ENCODE measurements around the gene GAMT.

The GAMT gene

DNA sequence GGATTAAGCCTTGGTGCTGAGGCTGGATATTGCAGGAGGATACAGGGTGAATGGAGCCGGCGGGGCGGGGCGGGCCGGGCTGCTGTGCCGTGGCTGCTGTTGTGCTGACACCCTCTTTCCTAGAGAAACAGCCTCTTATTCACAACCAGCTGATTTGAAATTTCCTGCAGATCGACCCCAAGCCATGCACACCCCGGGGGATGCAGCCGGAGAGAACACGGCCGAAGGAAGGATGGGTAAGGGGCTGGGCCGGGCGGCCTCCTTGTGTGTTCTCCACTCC is 17.1 kb upstream of the GAMT start:
- no peak overlapping the region for H3K4me3 ChIP-seq (ENCODE audit: low read depth, low read length)
- H3K27me3 ChIP-seq (ENCODE audit: insufficient read depth, low read length) = no peaks in the 10 kb centered on the region
- no peak overlapping the region for H3K14ac ChIP-seq (ENCODE audit: low read length)
- H2BK120ac ChIP-seq (ENCODE audit: insufficient read depth, low read length, poor library complexity) = no peak overlapping the region
- no peak overlapping the region for H3K4me2 ChIP-seq (ENCODE audit: low read length)
- no peak overlapping the region for H2AK5ac ChIP-seq (ENCODE audit: low read length)
- peaks cover 70 to 72% of the 10 kb centered on the region in 2 experiments for H3K36me3 ChIP-seq (ENCODE audit: control insufficient read depth in 1 of 2, insufficient read depth in 2 of 2, low read length in 2 of 2)
- no peak overlapping the region for H3K27ac ChIP-seq (ENCODE audit: low read depth, low read length)
- no peak overlapping the region for H2BK5ac ChIP-seq (ENCODE audit: low read depth, low read length, poor library complexity)
- peaks cover 15 to 18% of the 10 kb centered on the region in 2 experiments for H3K4me1 ChIP-seq (ENCODE audit: control insufficient read depth in 1 of 2, insufficient read depth in 2 of 2, low read length in 2 of 2)
- no peak overlapping the region for H2AFZ ChIP-seq (ENCODE audit: insufficient read depth, low read length, poor library complexity)
- no peaks in the 10 kb centered on the region for H3K79me1 ChIP-seq (ENCODE audit: low read length)
- no peak overlapping the region for H3K23ac ChIP-seq (ENCODE audit: low read length)
- H3K9me3 ChIP-seq (ENCODE audit: insufficient read depth, low read depth, low read length) = peaks cover 4% of the 10 kb centered on the region
- no peak overlapping the region for H4K12ac ChIP-seq (ENCODE audit: low read depth, low read length)
- H3K79me2 ChIP-seq (ENCODE audit: control insufficient read depth, insufficient read depth, low read length, poor library complexity) = peaks cover 21% of the 10 kb centered on the region
- H4K91ac ChIP-seq (ENCODE audit: low read depth, low read length) = no peak overlapping the region
- no peak overlapping the region for H4K8ac ChIP-seq (ENCODE audit: low read depth, low read length)
- no CpG with 5 or more reads among the region's 13 CpGs for WGBS (ENCODE audit: extremely low coverage, insufficient coverage, insufficient read length)
- peak overlapping the region; percentile 27 for H3K4ac ChIP-seq (ENCODE audit: low read depth, low read length)
- no peak overlapping the region for H3K9ac ChIP-seq (ENCODE audit: low read length)
- H2BK12ac ChIP-seq (ENCODE audit: low read length) = no peak overlapping the region
- DNase-seq = no peak
- H3K18ac ChIP-seq (ENCODE audit: low read length) = no peak overlapping the region

DNA sequence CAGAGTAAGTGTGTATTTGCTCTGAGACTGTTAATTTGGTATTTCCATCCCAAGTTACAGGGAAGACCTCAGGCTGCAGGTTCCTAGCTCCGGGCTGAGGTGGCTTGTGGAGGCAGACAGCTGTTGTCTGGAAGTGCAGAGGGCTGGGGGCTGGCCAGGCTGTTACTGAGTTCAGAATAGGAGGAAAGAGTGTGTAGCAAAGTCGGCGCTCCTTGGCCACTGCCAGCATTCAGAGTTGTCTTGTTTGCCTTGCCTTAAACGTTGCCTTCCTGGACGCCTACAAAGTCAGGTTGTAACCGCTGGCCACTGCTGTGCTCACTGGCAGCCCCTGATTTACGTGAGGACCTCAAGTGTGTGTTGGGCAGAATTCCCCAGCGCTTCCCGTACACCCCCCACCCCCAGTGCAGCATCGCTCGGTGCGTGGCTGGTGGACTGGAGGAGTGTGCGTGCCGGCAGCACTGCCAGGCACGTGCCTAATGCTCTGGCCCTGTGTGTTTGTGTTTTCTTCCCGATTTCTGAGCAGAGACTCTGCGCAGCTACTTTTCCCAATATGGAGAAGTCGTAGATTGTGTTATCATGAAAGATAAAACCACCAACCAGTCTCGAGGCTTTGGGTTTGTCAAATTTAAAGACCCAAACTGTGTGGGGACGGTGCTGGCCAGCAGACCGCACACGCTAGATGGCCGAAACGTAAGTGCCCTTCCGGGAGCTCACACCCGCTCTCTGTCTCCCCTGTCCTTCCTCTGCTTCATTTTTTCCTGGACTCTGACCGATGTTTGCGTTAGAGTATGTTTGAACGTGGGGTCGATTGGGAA is 16.5 kb upstream of the GAMT start:
- H2BK120ac ChIP-seq (ENCODE audit: insufficient read depth, low read length, poor library complexity) = no peak overlapping the region
- no peak overlapping the region for H4K91ac ChIP-seq (ENCODE audit: low read depth, low read length)
- H2AFZ ChIP-seq (ENCODE audit: insufficient read depth, low read length, poor library complexity) = no peak overlapping the region
- H2BK12ac ChIP-seq (ENCODE audit: low read length) = no peak overlapping the region
- H3K79me2 ChIP-seq (ENCODE audit: control insufficient read depth, insufficient read depth, low read length, poor library complexity) = peaks cover 24% of the 10 kb centered on the region
- no peak overlapping the region for H4K8ac ChIP-seq (ENCODE audit: low read depth, low read length)
- no peaks in the 10 kb centered on the region for H3K27me3 ChIP-seq (ENCODE audit: insufficient read depth, low read length)
- H3K4me2 ChIP-seq (ENCODE audit: low read length) = no peak overlapping the region
- no peak overlapping the region for H3K18ac ChIP-seq (ENCODE audit: low read length)
- peak overlapping the region; percentile 9 for H3K4ac ChIP-seq (ENCODE audit: low read depth, low read length)
- H3K9me3 ChIP-seq (ENCODE audit: insufficient read depth, low read depth, low read length) = peaks cover 2% of the 10 kb centered on the region
- no peak for DNase-seq
- no peak overlapping the region for H2BK5ac ChIP-seq (ENCODE audit: low read depth, low read length, poor library complexity)
- no CpG with 5 or more reads among the region's 30 CpGs for WGBS (ENCODE audit: extremely low coverage, insufficient coverage, insufficient read length)
- no peak overlapping the region for H2AK5ac ChIP-seq (ENCODE audit: low read length)
- no peak overlapping the region for H3K4me3 ChIP-seq (ENCODE audit: low read depth, low read length)
- no peak overlapping the region for H3K14ac ChIP-seq (ENCODE audit: low read length)
- H3K27ac ChIP-seq (ENCODE audit: low read depth, low read length) = no peak overlapping the region
- H3K9ac ChIP-seq (ENCODE audit: low read length) = no peak overlapping the region
- no peak overlapping the region for H3K23ac ChIP-seq (ENCODE audit: low read length)
- no peaks in the 10 kb centered on the region for H3K79me1 ChIP-seq (ENCODE audit: low read length)
- peaks cover 71 to 73% of the 10 kb centered on the region in 2 experiments for H3K36me3 ChIP-seq (ENCODE audit: control insufficient read depth in 1 of 2, insufficient read depth in 2 of 2, low read length in 2 of 2)
- no peak overlapping the region for H4K12ac ChIP-seq (ENCODE audit: low read depth, low read length)
- H3K4me1 ChIP-seq (ENCODE audit: control insufficient read depth in 1 of 2, insufficient read depth in 2 of 2, low read length in 2 of 2) = peaks cover 15 to 18% of the 10 kb centered on the region in 2 experiments

DNA sequence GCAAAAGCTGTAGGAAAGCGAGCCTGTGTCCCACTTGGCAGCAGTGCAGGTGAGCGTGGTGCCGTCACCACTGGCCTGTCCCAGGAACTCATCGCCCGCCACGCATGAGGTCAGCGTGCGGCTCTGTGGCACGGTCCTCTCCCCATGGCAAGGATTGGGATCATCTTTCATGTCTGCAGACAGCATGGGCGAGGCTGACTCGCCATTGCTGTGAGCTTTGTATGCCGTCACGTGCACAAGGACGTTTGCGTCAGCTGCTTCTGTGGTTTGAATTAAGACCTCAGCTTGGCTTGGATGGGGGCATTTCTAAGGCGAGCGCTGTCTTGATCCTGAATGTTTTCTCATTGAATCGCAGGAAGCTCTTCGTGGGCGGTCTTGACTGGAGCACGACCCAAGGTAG is 15.8 kb upstream of the GAMT start:
- H3K18ac ChIP-seq (ENCODE audit: low read length) = no peak overlapping the region
- no peak for DNase-seq
- no CpG with 5 or more reads among the region's 21 CpGs for WGBS (ENCODE audit: extremely low coverage, insufficient coverage, insufficient read length)
- H3K4ac ChIP-seq (ENCODE audit: low read depth, low read length) = peak overlapping the region; percentile 94
- H4K8ac ChIP-seq (ENCODE audit: low read depth, low read length) = no peak overlapping the region
- H3K36me3 ChIP-seq (ENCODE audit: control insufficient read depth in 1 of 2, insufficient read depth in 2 of 2, low read length in 2 of 2) = peaks cover 72 to 74% of the 10 kb centered on the region in 2 experiments
- H4K12ac ChIP-seq (ENCODE audit: low read depth, low read length) = no peak overlapping the region
- H2BK120ac ChIP-seq (ENCODE audit: insufficient read depth, low read length, poor library complexity) = no peak overlapping the region
- peaks cover 15 to 18% of the 10 kb centered on the region in 2 experiments for H3K4me1 ChIP-seq (ENCODE audit: control insufficient read depth in 1 of 2, insufficient read depth in 2 of 2, low read length in 2 of 2)
- no peak overlapping the region for H2AK5ac ChIP-seq (ENCODE audit: low read length)
- H3K79me2 ChIP-seq (ENCODE audit: control insufficient read depth, insufficient read depth, low read length, poor library complexity) = peaks cover 31% of the 10 kb centered on the region
- no peak overlapping the region for H3K4me2 ChIP-seq (ENCODE audit: low read length)
- H4K91ac ChIP-seq (ENCODE audit: low read depth, low read length) = no peak overlapping the region
- no peaks in the 10 kb centered on the region for H3K27me3 ChIP-seq (ENCODE audit: insufficient read depth, low read length)
- H2AFZ ChIP-seq (ENCODE audit: insufficient read depth, low read length, poor library complexity) = no peak overlapping the region
- H3K9me3 ChIP-seq (ENCODE audit: insufficient read depth, low read depth, low read length) = peaks cover 2% of the 10 kb centered on the region
- H3K27ac ChIP-seq (ENCODE audit: low read depth, low read length) = no peak overlapping the region
- no peak overlapping the region for H2BK5ac ChIP-seq (ENCODE audit: low read depth, low read length, poor library complexity)
- no peak overlapping the region for H3K14ac ChIP-seq (ENCODE audit: low read length)
- no peak overlapping the region for H3K9ac ChIP-seq (ENCODE audit: low read length)
- H2BK12ac ChIP-seq (ENCODE audit: low read length) = no peak overlapping the region
- no peak overlapping the region for H3K23ac ChIP-seq (ENCODE audit: low read length)
- no peak overlapping the region for H3K4me3 ChIP-seq (ENCODE audit: low read depth, low read length)
- no peaks in the 10 kb centered on the region for H3K79me1 ChIP-seq (ENCODE audit: low read length)

DNA sequence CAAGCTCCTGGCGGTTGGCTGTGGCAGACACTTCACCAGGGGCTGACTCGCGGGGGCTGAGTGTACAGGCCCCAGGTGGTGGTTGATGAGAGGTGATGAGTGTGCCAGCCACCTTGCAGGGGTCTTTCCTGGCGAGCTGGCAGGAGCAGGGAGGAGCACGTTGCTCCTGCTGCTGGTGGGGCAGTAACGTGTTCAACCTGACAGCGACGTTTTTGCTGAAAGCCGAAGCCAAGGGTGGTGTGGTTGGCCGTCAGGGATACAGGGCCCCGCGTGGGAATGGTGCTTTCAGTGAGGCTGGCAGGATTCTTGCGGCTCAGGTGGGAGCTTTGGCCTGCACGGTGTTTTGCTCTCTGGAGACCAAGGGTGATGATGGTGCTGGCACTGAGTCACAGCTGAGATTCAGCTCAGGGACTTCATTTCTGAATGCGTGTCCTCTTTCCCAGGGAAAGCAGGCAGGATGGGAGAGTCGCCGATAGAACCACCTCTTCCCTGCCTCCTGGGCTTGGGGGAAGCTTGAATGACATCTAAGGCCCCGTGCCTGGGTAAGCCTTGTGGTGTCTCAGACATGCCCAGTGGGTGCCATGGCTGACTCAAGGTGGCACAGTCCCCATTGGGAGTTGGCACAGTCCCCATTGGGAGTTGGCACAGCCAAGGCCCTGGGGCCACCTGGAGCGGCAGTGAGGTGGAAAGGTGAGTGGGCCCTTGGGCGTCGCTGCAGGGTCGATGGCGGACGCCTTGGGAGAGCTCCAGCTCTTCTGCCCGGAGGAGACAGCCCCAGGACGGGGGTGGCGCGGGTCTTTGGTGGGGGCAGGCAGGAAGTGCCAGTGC is 14.9 kb upstream of the GAMT start:
- H4K8ac ChIP-seq (ENCODE audit: low read depth, low read length) = no peak overlapping the region
- H3K79me2 ChIP-seq (ENCODE audit: control insufficient read depth, insufficient read depth, low read length, poor library complexity) = peaks cover 40% of the 10 kb centered on the region
- peak overlapping the region; percentile 51 for H3K4me2 ChIP-seq (ENCODE audit: low read length)
- peaks cover 71% of the 10 kb centered on the region in 2 experiments for H3K36me3 ChIP-seq (ENCODE audit: control insufficient read depth in 1 of 2, insufficient read depth in 2 of 2, low read length in 2 of 2)
- peak overlapping the region; percentile 5 for H2BK5ac ChIP-seq (ENCODE audit: low read depth, low read length, poor library complexity)
- WGBS (ENCODE audit: extremely low coverage, insufficient coverage, insufficient read length) = no CpG with 5 or more reads among the region's 28 CpGs
- H3K18ac ChIP-seq (ENCODE audit: low read length) = peak overlapping the region; percentile 16
- no peak overlapping the region for H2BK12ac ChIP-seq (ENCODE audit: low read length)
- H3K27ac ChIP-seq (ENCODE audit: low read depth, low read length) = peak overlapping the region; percentile 47
- no peak overlapping the region for H3K14ac ChIP-seq (ENCODE audit: low read length)
- H4K91ac ChIP-seq (ENCODE audit: low read depth, low read length) = no peak overlapping the region
- no peak overlapping the region for H3K23ac ChIP-seq (ENCODE audit: low read length)
- H3K4me1 ChIP-seq (ENCODE audit: control insufficient read depth in 1 of 2, insufficient read depth in 2 of 2, low read length in 2 of 2) = peaks cover 18 to 24% of the 10 kb centered on the region in 2 experiments
- no peaks in the 10 kb centered on the region for H3K79me1 ChIP-seq (ENCODE audit: low read length)
- peaks cover 2% of the 10 kb centered on the region for H3K9me3 ChIP-seq (ENCODE audit: insufficient read depth, low read depth, low read length)
- no peak overlapping the region for H4K12ac ChIP-seq (ENCODE audit: low read depth, low read length)
- no peak overlapping the region for H2AK5ac ChIP-seq (ENCODE audit: low read length)
- H3K27me3 ChIP-seq (ENCODE audit: insufficient read depth, low read length) = no peaks in the 10 kb centered on the region
- H3K9ac ChIP-seq (ENCODE audit: low read length) = no peak overlapping the region
- H3K4me3 ChIP-seq (ENCODE audit: low read depth, low read length) = no peak overlapping the region
- DNase-seq = peak; percentile 64 to 67
- H2BK120ac ChIP-seq (ENCODE audit: insufficient read depth, low read length, poor library complexity) = no peak overlapping the region
- peak overlapping the region; percentile 94 for H3K4ac ChIP-seq (ENCODE audit: low read depth, low read length)
- H2AFZ ChIP-seq (ENCODE audit: insufficient read depth, low read length, poor library complexity) = no peak overlapping the region

All from trophoblast cell (in vitro differentiated cells and primary cell).